NCI-H1417 (cell line): ENCODE results near the gene LINGO1.

Experiments used
- DNase-seq, 3 experiments: peaks; one replicate each; lab custom pipeline; 2025; lab: John Stamatoyannopoulos, UW

Gene LINGO1

DNA sequence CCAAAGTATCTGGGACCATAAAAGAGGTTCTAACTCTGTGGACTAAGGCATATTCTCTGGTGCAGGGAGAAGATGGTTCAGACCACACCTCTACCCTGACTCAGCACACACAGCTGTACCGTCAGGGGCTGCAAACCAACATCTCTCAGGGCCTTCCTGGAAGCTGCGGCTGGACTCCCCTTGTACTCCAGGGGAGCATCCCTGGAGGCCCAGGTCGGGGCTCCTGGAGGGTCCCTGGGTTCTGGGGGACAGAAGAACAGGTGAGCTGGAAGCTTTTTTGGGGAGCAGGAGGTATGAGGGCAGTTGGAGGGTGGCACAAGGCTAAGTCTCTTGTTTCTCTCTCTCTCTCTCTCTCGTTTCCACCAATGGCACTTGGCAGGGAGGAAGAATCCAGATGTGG is 60.5 kb downstream of the LINGO1 start:
- no peak for DNase-seq

DNA sequence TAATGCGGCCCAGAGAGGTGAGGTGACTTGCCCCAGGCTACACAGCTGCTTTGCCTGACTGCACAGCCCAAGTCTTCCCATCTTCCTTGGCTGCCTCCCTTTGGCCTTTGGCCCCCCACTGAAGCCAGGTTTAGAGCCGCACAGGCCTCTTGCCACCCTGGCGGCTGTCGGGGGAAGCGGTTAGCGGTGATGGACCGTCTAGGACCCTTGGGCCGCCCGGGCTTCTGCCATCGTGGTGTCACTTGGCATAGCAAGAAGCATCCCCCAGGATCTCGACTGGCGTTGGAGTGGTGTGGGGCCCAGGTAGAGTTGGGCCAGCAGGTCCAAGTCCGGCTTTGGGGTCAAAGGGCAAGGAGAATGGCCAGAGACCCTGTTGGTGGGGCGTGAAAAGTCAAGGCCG is 61.0 kb downstream of the LINGO1 start:
- DNase-seq, result no peak

- no peak for DNase-seq
Observed at GRCh38 chr15:77571181-77571580, 61.5 kb downstream of the LINGO1 start.

DNA sequence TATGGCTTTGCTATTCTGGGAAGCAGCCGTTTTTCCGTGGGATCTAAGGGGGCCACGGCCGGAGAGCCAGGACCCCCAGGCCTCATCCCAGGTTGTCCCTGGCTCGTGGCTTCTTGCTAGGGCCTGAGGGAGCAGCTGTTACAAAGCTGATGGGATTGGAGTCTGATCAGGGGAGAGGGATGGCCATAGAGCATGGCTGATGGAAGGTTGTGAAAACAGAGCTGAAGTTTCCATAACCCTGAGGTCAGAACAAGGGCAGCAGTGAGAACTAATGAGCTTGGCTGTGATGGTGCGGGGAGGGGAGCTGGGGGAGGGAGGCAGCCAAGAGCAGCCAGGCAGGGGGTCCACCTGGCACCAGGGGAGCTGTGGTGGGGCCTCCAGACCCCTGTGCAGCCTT is 63.0 kb downstream of the LINGO1 start:
- DNase-seq, result peak in 2 of 3 experiments; percentile 40 to 77

DNA sequence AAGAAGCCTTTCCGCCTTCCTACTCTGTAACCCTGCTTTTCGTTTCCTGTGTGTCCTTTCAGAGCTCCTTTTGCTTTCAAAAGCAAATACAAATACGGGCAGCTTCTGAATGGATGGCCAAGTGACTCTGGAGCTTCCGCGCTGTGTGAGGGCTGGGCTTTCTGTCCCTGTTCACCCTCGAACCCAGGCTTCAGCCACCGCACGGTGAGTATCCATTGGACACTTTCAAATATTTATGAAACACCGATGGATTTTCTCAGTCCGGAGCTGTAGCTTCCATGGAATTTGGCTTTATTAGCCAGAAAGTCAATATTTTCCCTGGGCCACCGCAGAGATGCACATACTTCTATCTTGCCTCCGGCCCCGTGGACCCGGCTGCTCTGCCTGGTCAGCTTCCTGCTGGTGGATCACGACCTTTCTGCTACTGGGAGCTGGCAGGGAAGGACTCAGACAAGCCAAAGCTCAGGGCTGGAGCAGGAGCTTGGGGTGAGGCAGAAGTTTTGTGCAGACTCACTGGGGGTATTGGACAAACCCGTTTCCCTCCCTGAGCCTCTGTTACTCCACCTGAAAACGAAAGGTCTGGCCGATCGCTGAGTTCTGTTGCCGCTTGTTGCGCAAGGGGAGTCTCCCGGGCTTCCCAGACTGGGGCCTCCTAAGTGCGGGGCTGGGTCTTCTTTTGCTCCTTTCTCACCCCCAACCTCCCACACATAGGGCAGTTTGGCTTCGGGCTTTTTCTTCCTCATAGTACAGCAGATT is 63.6 kb downstream of the LINGO1 start:
- DNase-seq, result peak in 1 of 3 experiments; percentile 52

DNA sequence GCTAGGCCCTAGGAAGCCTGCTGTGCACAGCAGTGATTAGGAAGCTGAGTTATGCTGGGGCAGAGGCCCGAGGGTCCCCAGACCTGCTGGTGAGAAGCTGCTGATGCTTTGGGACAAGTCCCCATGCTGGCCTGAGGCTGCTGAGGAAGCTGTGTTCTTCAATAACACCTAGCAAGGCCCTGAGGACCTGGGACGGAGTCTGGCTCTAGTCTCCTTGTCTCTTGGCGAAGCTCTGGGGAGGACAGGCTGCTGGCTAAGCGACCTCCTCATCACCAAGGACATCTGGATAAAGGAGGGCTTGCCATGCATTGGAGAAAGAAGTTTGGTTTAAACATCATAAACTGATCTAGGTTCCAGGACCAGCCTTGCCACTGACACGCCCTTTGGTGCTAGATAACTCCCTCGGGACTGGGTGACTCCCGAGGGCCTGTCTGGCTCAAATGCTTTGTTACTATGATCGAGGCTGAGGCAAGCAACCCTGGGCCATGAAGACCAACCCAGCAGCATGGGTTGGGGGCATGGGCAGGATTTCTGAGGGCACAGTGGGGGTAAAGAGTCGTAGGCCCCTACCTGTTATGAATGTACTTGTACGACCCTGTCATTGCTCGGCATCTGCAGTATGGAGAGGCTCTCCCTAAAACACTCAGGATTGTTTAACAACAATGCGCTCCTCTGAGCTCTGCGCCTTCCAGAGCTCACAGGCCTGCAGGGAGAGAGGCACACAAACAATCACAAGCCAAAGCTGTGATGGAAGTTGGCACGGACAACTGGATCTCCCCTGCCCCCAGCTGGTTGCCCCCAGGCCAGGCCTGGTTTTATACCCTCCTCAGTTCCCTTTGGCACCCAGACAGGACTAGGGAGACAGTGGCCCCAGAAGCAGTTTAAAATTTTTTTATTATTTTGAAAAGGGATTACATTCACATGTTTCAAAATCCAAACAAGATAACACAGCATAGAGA is 64.4 kb downstream of the LINGO1 start:
- peak in 1 of 3 experiments; percentile 23 for DNase-seq

DNA sequence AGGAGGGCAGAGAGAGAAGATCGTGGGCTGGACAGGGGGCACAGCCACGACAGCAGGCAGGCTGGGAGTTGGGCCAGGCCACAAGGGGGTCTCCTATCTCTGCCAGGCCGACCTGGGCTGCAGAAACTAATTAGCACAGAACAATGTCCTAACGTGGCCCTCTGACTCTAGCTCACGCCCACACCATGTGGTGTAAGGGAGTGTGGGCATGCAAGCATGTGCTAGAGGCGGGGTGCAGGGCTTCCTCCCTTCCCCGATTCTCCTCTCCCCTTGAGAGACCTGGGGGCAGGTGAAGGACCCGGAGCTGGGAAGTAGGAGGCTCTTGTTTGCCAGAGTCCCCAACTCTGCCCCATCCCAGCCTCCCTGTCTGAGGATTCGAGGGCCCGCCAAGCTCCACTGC is 65.5 kb downstream of the LINGO1 start:
- DNase-seq, result no peak

- DNase-seq, result no peak
Observed at GRCh38 chr15:77566092-77566491, 66.6 kb downstream of the LINGO1 start.

DNA sequence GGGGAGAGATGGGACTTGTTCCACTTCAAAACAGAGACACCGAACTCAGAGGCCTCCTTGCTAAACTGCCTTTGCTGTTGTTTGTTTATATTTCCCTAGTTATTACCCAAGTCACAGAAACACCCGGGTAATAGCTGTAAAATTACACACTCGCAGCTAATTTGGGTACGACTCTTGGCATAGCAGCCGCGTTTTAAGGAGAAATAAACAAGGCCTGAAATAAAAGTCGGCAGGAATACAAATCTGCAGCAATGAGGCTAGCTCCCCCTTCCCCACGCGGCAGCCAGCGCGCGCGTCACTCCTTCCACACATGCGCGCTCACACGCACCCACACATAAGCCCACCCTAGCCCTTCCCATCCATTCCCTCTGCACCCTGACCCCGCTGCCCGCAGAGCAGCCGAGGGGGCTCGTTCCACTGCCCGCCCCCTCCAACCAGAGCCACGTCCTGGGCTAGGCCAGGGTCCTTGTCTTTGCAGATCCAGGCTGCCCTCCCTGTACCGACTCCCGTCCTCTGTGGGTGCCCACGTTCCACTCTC is 67.3 kb downstream of the LINGO1 start:
- no peak for DNase-seq

- DNase-seq, result no peak
Observed at GRCh38 chr15:77564938-77565337, 67.8 kb downstream of the LINGO1 start.

DNA sequence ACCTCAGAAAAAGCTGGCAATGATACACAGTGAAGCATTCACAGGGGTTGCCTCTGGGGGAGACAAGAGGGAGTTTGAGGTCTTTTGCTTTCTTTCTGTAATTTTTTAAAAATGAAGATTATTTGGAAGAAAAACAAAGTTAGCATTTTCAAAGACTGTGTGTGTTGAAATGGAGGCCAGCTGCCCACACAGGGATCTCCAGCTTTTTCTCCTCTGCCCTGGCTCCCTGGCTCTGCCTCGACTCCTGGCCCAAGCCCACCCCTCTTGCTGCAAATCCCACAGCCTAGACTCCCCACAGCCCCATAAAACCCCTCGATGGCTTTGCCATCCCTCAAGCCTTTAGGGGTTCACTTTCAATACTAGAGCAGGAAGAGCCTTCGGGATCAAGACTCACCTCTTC is 68.4 kb downstream of the LINGO1 start:
- DNase-seq, result no peak

GRCh38 chr15:77563623-77564156 is 69.0 kb downstream of the LINGO1 start:
- no peak for DNase-seq
